NCI-H1105 treated with DMSO at 0.1 percent for 48 hours (cell line): ENCODE results near the gene CASKIN1.

Experiments used
- DNase-seq: peaks from one replicate; lab custom pipeline; 2025; lab: John Stamatoyannopoulos, UW

The CASKIN1 gene

GRCh38 chr16:2233046-2233775 is 36.8 kb upstream of the CASKIN1 start:
- no peak for DNase-seq

- no peak for DNase-seq
Observed at GRCh38 chr16:2232094-2232990, 35.9 kb upstream of the CASKIN1 start.

GRCh38 chr16:2231016-2231931 is 34.9 kb upstream of the CASKIN1 start:
- no peak for DNase-seq

GRCh38 chr16:2230376-2230775 is 34.0 kb upstream of the CASKIN1 start:
- DNase-seq, result no peak

GRCh38 chr16:2229632-2230250 is 33.3 kb upstream of the CASKIN1 start:
- no peak for DNase-seq

- DNase-seq, result no peak
Observed at GRCh38 chr16:2229091-2229490, 32.7 kb upstream of the CASKIN1 start.

GRCh38 chr16:2228161-2228824 is 31.9 kb upstream of the CASKIN1 start:
- no peak for DNase-seq

- no peak for DNase-seq
Observed at GRCh38 chr16:2226918-2227317, 30.5 kb upstream of the CASKIN1 start.

- no peak for DNase-seq
Observed at GRCh38 chr16:2226245-2226793, 29.9 kb upstream of the CASKIN1 start.

- DNase-seq, result no peak
Observed at GRCh38 chr16:2223942-2224486, 27.6 kb upstream of the CASKIN1 start.

- DNase-seq, result peak; percentile 92
Observed at GRCh38 chr16:2223221-2223941, 27.0 kb upstream of the CASKIN1 start, which contains the start of gene E4F1. Gene E4F1 (plus strand): TSS chr16:2223591. CDS start chr16:2223614, 23 bp downstream.

- no peak for DNase-seq
Observed at GRCh38 chr16:2216330-2216729, 19.9 kb upstream of the CASKIN1 start.

GRCh38 chr16:2214719-2214968 is 18.2 kb upstream of the CASKIN1 start, which contains the start of gene PGP:
Gene PGP (minus strand): TSS chr16:2214840. CDS start chr16:2214777, 63 bp downstream.
- DNase-seq, result no peak

- no peak for DNase-seq
Observed at GRCh38 chr16:2213817-2214718, 17.7 kb upstream of the CASKIN1 start.

- DNase-seq, result no peak
Observed at GRCh38 chr16:2212362-2213324, 16.2 kb upstream of the CASKIN1 start.

GRCh38 chr16:2211923-2212347 is 15.5 kb upstream of the CASKIN1 start:
- no peak for DNase-seq
